ENCODE results near the gene CLK1. TPM values are rescaled to one million over a fixed set of nuclear protein-coding genes. Genes with fewer than 3 reads are reported as not detected.

The CLK1 gene
- total RNA-seq, 1 donor from 2014 or later = 46.2 TPM

DNA sequence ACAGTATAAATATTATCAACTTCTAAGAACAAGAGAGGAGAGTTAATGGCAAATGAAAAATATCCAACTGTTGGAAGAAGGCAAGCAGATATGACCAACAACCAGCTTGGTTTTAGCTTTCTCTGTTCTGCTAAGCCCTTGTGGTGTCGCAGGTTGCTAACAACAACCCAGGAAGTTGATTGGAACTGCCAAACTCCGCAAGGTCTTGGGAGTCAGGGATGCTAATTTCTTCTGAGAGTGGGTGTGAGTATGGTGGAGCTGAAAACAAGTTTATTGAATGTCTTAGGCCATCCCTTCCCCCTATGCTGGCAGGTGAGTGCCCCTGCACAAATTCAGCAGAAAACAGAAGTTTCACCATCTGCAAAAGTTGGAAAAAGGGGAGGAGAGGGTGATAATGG, 35.2 kb downstream of the CLK1 start:
- H3K4me1 ChIP-seq (ENCODE audit: insufficient read depth, low read length) = no peaks in the 10 kb centered on the region
- Mint-ChIP-seq H3K9me3 (ENCODE audit: unreplicated experiment) (no peaks in the 10 kb centered on the region), H3K27me3 (ENCODE audit: low read depth, unreplicated experiment) (no peaks in the 10 kb centered on the region), H3K4me3 (ENCODE audit: unreplicated experiment) (no peak overlapping the region), H3K27ac (ENCODE audit: unreplicated experiment) (no peak overlapping the region), H3K4me1 (ENCODE audit: low read depth, unreplicated experiment) (no peaks in the 10 kb centered on the region), H3K36me3 (ENCODE audit: low read depth, unreplicated experiment) (no peaks in the 10 kb centered on the region)
- H2AFZ ChIP-seq (ENCODE audit: low read depth, low read length) = no peak overlapping the region
- no peaks in the 10 kb centered on the region for H3K27me3 ChIP-seq (ENCODE audit: insufficient read depth, low read length)
- H3K36me3 ChIP-seq (ENCODE audit: insufficient read depth, low read length) = no peaks in the 10 kb centered on the region
- no peak overlapping the region for H3K4me3 ChIP-seq (ENCODE audit: insufficient read depth, low read depth, low read length)
- DNase-seq (ENCODE audit: low read depth) (no peak), FAIRE-seq (no peak)
- H3K79me2 ChIP-seq (ENCODE audit: insufficient read depth, low read length) = no peaks in the 10 kb centered on the region
- H3K27ac ChIP-seq (ENCODE audit: low read depth, low read length) = no peak overlapping the region
- peaks cover 4% of the 10 kb centered on the region for H4K20me1 ChIP-seq (ENCODE audit: insufficient read depth, low read length)
- no peaks in the 10 kb centered on the region for H3K9me3 ChIP-seq (ENCODE audit: insufficient read depth, low read depth, low read length)
- TF ChIP-seq, protein P1, sequence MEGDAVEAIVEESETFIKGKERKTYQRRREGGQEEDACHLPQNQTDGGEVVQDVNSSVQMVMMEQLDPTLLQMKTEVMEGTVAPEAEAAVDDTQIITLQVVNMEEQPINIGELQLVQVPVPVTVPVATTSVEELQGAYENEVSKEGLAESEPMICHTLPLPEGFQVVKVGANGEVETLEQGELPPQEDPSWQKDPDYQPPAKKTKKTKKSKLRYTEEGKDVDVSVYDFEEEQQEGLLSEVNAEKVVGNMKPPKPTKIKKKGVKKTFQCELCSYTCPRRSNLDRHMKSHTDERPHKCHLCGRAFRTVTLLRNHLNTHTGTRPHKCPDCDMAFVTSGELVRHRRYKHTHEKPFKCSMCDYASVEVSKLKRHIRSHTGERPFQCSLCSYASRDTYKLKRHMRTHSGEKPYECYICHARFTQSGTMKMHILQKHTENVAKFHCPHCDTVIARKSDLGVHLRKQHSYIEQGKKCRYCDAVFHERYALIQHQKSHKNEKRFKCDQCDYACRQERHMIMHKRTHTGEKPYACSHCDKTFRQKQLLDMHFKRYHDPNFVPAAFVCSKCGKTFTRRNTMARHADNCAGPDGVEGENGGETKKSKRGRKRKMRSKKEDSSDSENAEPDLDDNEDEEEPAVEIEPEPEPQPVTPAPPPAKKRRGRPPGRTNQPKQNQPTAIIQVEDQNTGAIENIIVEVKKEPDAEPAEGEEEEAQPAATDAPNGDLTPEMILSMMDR (IDR thresholded peaks at IDR 0.05; ENCODE audit: insufficient read depth, low read depth, low read length) = no peak
- TF ChIP-seq EZH2 (IDR thresholded peaks at IDR 0.05; ENCODE audit: insufficient read depth, low read length) = no peak
- H3K9ac ChIP-seq (ENCODE audit: low read length) = no peak overlapping the region
- H3K4me2 ChIP-seq (ENCODE audit: low read length) = no peak overlapping the region

DNA sequence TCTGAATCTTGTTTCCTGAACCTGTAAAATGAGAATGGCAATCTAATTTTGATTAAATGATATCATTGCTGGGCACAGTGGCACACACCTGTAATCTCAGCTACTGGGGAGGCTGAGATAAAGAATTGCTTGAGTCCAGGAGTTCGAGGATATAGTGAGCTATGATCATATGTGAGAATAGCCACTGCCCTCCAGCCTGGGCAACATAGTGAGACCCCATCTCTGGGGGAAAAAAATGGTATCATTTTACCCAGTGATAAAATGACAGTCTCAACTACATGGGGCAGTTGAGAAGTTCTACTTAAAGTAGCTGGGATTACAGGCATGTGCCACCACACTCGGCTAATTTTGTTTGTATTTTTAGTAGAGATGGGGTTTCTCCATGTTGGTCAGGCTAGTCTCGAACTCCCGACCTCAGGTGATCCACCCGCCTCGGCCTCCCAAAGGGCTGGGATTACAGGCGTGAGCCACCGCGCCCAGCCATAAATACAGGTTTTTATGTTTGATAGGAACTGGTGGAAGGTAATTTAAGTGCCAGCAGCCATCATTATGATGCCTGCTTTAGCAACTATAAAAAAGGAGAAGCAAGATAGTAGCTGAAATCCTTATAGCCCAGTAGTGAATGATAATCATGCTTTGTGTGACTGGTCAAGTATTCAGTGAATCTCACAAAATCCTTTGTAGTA, 35.7 kb downstream of the CLK1 start:
- H3K36me3 ChIP-seq (ENCODE audit: insufficient read depth, low read length) = no peaks in the 10 kb centered on the region
- H3K4me2 ChIP-seq (ENCODE audit: low read length) = no peak overlapping the region
- H3K9me3 ChIP-seq (ENCODE audit: insufficient read depth, low read depth, low read length) = no peaks in the 10 kb centered on the region
- Mint-ChIP-seq H3K4me3 (ENCODE audit: unreplicated experiment) (no peak overlapping the region), H3K27ac (ENCODE audit: unreplicated experiment) (no peak overlapping the region), H3K36me3 (ENCODE audit: low read depth, unreplicated experiment) (no peaks in the 10 kb centered on the region), H3K4me1 (ENCODE audit: low read depth, unreplicated experiment) (no peaks in the 10 kb centered on the region), H3K9me3 (ENCODE audit: unreplicated experiment) (no peaks in the 10 kb centered on the region), H3K27me3 (ENCODE audit: low read depth, unreplicated experiment) (no peaks in the 10 kb centered on the region)
- no peak overlapping the region for H3K9ac ChIP-seq (ENCODE audit: low read length)
- no peak overlapping the region for H3K27ac ChIP-seq (ENCODE audit: low read depth, low read length)
- no peaks in the 10 kb centered on the region for H3K4me1 ChIP-seq (ENCODE audit: insufficient read depth, low read length)
- H4K20me1 ChIP-seq (ENCODE audit: insufficient read depth, low read length) = peaks cover 4% of the 10 kb centered on the region
- no peak overlapping the region for H3K4me3 ChIP-seq (ENCODE audit: insufficient read depth, low read depth, low read length)
- H3K79me2 ChIP-seq (ENCODE audit: insufficient read depth, low read length) = no peaks in the 10 kb centered on the region
- FAIRE-seq (no peak), DNase-seq (ENCODE audit: low read depth) (no peak)
- TF ChIP-seq EZH2 (IDR thresholded peaks at IDR 0.05; ENCODE audit: insufficient read depth, low read length) = no peak
- TF ChIP-seq, protein P1 (IDR thresholded peaks at IDR 0.05; ENCODE audit: insufficient read depth, low read depth, low read length) = no peak
- H3K27me3 ChIP-seq (ENCODE audit: insufficient read depth, low read length) = no peaks in the 10 kb centered on the region
- no peak overlapping the region for H2AFZ ChIP-seq (ENCODE audit: low read depth, low read length)

DNA sequence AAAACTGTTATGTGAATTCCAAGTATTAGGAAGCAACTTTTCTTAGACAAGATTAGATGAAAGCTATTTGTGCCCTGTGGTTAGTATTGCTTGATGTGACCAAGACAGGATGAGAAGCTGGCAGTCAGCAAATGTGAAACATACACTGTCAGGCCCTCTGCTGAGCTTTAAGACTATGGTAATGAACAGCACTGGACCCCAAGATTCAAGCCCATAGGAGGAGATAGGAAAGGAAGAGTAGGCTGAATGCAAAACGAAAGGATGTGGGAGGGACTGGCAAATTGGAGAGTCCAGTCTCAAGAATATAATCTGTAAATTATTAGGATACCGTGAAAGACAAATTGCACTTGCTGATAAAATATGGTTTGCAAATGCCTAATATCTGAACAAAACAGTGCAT, 36.4 kb downstream of the CLK1 start:
- Mint-ChIP-seq H3K4me3 (ENCODE audit: unreplicated experiment) (no peak overlapping the region), H3K27ac (ENCODE audit: unreplicated experiment) (no peak overlapping the region), H3K9me3 (ENCODE audit: unreplicated experiment) (no peaks in the 10 kb centered on the region), H3K36me3 (ENCODE audit: low read depth, unreplicated experiment) (no peaks in the 10 kb centered on the region), H3K27me3 (ENCODE audit: low read depth, unreplicated experiment) (no peaks in the 10 kb centered on the region), H3K4me1 (ENCODE audit: low read depth, unreplicated experiment) (no peaks in the 10 kb centered on the region)
- Histone ChIP-seq H3K4me2 (ENCODE audit: low read length) (no peak overlapping the region), H3K79me2 (ENCODE audit: insufficient read depth, low read length) (no peaks in the 10 kb centered on the region), H3K27me3 (ENCODE audit: insufficient read depth, low read length) (no peaks in the 10 kb centered on the region), H3K9me3 (ENCODE audit: insufficient read depth, low read depth, low read length) (no peaks in the 10 kb centered on the region), H3K27ac (ENCODE audit: low read depth, low read length) (no peak overlapping the region), H3K36me3 (ENCODE audit: insufficient read depth, low read length) (no peaks in the 10 kb centered on the region), H3K4me1 (ENCODE audit: insufficient read depth, low read length) (no peaks in the 10 kb centered on the region), H4K20me1 (ENCODE audit: insufficient read depth, low read length) (peaks cover 4% of the 10 kb centered on the region), H2AFZ (ENCODE audit: low read depth, low read length) (no peak overlapping the region), H3K4me3 (ENCODE audit: insufficient read depth, low read depth, low read length) (no peak overlapping the region), H3K9ac (ENCODE audit: low read length) (no peak overlapping the region)
- TF ChIP-seq, protein P1 (IDR thresholded peaks at IDR 0.05; ENCODE audit: insufficient read depth, low read depth, low read length) = no peak
- no peak for TF ChIP-seq EZH2 (IDR thresholded peaks at IDR 0.05; ENCODE audit: insufficient read depth, low read length)
- no peak for DNase-seq (ENCODE audit: low read depth)
- no peak for FAIRE-seq
